WTC11 (cell line): ENCODE data around the gene GP9. TPM values are rescaled to one million over a fixed set of nuclear protein-coding genes. Genes with fewer than 3 reads are reported as not detected.

ENCODE experiments used
- ETV6 ChIP-seq: sonication (generic); formaldehyde crosslinking; IDR thresholded peaks from 2 replicates; pipeline ENCODE4 v1.8.1; 2022; ENCODE audit warnings: mild to moderate bottlenecking, missing genetic modification reagents
- GRHL2 ChIP-seq: fragments of 250-450 bp; sonication (Bioruptor Pico); IDR thresholded peaks from 2 replicates; pipeline ENCODE4 v1.8.0; 2022; ENCODE audit warnings: mild to moderate bottlenecking, moderate library complexity; ENCODE audit not compliant: insufficient replicate concordance, severe bottlenecking
- IRF2 ChIP-seq: sonication (generic); formaldehyde crosslinking; IDR thresholded peaks from 2 replicates; pipeline ENCODE4 v1.8.0; 2022; ENCODE audit warnings: low read depth, missing genetic modification reagents, borderline replicate concordance
- MYBL2 ChIP-seq: sonication (generic); formaldehyde crosslinking; IDR thresholded peaks from 2 replicates; pipeline ENCODE4 v1.8.1; 2023; ENCODE audit warnings: mild to moderate bottlenecking, moderate library complexity, missing genetic modification reagents
- TP53 ChIP-seq: sonication (generic); formaldehyde crosslinking; IDR thresholded peaks from 2 replicates; pipeline ENCODE4 v1.8.1; 2023; ENCODE audit warnings: mild to moderate bottlenecking, missing genetic modification reagents
- ZBTB21 ChIP-seq: sonication (generic); formaldehyde crosslinking; IDR thresholded peaks from 2 replicates; pipeline ENCODE4 v1.8.1; 2023; ENCODE audit warnings: mild to moderate bottlenecking, missing genetic modification reagents, borderline replicate concordance
- ZNF121 ChIP-seq: sonication (generic); formaldehyde crosslinking; IDR thresholded peaks from 2 replicates; pipeline ENCODE4 v1.8.0; 2023; ENCODE audit warnings: missing genetic modification reagents
- ZNF671 ChIP-seq: fragments of 250-450 bp; sonication (Bioruptor Pico); IDR thresholded peaks from 2 replicates; pipeline ENCODE4 v1.8.0; 2021; ENCODE audit warnings: mild to moderate bottlenecking
- total RNA-seq: library from RNA; stranded (reverse); gene quantifications from 3 replicates; pipeline ENCODE4 v1.2.3, GENCODE V29; 2021
- TF ChIP-seq, protein P1 (sequence below): sonication (generic); formaldehyde crosslinking; IDR thresholded peaks from 2 replicates; pipeline ENCODE4 v1.8.0; 2023; ENCODE audit warnings: missing genetic modification reagents, mild to moderate bottlenecking, borderline replicate concordance
- TF ChIP-seq, protein P2 (sequence below): fragments of 250-450 bp; sonication (Bioruptor Pico); IDR thresholded peaks from 2 replicates; pipeline ENCODE4 v2.1.2; 2022; ENCODE audit warnings: mild to moderate bottlenecking, moderate library complexity
- TF ChIP-seq, protein P3 (sequence below): fragments of 250-450 bp; sonication (Bioruptor Pico); IDR thresholded peaks from 2 replicates; pipeline ENCODE4 v1.9.0; 2021; ENCODE audit warnings: mild to moderate bottlenecking, borderline replicate concordance
- TF ChIP-seq, protein P4 (sequence below): sonication (generic); formaldehyde crosslinking; IDR thresholded peaks from 2 replicates; pipeline ENCODE4 v1.8.1; 2022; ENCODE audit warnings: mild to moderate bottlenecking, missing genetic modification reagents, moderate library complexity, borderline replicate concordance
- TF ChIP-seq, protein P5 (sequence below): sonication (generic); formaldehyde crosslinking; IDR thresholded peaks from 2 replicates; pipeline ENCODE4 v1.8.1; 2022; ENCODE audit warnings: low read depth, mild to moderate bottlenecking, moderate library complexity, missing genetic modification reagents, borderline replicate concordance
- TF ChIP-seq, protein P6 (sequence below): sonication (generic); formaldehyde crosslinking; IDR thresholded peaks from 2 replicates; pipeline ENCODE4 v1.8.0; 2022; ENCODE audit warnings: mild to moderate bottlenecking, missing genetic modification reagents

Gene GP9
- total RNA-seq, 1 experiment from 2014 or later = not detected

DNA sequence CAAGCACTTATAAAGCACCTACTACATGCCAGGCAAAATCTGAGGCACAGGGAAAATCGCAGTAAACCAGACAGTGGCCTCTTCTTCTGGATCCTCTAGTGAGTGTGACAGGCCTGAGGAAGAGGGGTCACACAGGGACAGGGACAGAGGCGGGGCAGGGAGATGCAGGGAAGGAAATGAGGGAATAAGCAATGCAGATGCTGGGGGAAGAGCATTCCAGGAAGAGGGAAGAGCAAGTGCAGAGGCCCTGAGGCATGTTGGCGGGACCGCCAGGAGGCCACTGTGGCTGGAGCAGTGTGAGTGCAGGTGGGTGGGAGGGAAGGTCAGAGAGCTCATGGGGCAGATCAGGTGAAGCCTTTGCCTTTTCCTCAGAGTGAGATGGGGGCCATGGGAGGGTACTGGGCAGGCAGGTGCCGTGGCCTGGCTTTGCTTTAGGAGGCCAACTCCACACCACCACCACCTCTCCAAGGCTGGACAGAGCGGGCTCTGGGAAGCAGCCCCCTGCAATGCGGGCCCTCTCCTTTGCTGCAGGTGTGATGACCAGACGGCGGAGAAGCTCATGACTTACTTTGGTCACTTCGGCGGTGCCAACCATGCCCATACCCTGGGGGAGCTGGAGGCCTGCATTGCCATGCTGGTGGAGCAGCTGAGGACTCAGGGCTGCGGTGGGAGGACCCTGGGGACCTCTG lies 26.8 kb upstream of the GP9 start (continued):
- TF ChIP-seq, protein P1, sequence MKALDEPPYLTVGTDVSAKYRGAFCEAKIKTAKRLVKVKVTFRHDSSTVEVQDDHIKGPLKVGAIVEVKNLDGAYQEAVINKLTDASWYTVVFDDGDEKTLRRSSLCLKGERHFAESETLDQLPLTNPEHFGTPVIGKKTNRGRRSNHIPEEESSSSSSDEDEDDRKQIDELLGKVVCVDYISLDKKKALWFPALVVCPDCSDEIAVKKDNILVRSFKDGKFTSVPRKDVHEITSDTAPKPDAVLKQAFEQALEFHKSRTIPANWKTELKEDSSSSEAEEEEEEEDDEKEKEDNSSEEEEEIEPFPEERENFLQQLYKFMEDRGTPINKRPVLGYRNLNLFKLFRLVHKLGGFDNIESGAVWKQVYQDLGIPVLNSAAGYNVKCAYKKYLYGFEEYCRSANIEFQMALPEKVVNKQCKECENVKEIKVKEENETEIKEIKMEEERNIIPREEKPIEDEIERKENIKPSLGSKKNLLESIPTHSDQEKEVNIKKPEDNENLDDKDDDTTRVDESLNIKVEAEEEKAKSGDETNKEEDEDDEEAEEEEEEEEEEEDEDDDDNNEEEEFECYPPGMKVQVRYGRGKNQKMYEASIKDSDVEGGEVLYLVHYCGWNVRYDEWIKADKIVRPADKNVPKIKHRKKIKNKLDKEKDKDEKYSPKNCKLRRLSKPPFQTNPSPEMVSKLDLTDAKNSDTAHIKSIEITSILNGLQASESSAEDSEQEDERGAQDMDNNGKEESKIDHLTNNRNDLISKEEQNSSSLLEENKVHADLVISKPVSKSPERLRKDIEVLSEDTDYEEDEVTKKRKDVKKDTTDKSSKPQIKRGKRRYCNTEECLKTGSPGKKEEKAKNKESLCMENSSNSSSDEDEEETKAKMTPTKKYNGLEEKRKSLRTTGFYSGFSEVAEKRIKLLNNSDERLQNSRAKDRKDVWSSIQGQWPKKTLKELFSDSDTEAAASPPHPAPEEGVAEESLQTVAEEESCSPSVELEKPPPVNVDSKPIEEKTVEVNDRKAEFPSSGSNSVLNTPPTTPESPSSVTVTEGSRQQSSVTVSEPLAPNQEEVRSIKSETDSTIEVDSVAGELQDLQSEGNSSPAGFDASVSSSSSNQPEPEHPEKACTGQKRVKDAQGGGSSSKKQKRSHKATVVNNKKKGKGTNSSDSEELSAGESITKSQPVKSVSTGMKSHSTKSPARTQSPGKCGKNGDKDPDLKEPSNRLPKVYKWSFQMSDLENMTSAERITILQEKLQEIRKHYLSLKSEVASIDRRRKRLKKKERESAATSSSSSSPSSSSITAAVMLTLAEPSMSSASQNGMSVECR = no peak
- TF ChIP-seq GRHL2 (CRISPR knock-in tag) (no peak), ZBTB21 (no peak), MYBL2 (no peak), ZNF671 (CRISPR knock-in tag) (no peak), TP53 (CRISPR knock-in tag) (no peak), ZNF121 (CRISPR knock-in tag) (no peak), IRF2 (CRISPR knock-in tag) (no peak), ETV6 (no peak)
- TF ChIP-seq, protein P2, sequence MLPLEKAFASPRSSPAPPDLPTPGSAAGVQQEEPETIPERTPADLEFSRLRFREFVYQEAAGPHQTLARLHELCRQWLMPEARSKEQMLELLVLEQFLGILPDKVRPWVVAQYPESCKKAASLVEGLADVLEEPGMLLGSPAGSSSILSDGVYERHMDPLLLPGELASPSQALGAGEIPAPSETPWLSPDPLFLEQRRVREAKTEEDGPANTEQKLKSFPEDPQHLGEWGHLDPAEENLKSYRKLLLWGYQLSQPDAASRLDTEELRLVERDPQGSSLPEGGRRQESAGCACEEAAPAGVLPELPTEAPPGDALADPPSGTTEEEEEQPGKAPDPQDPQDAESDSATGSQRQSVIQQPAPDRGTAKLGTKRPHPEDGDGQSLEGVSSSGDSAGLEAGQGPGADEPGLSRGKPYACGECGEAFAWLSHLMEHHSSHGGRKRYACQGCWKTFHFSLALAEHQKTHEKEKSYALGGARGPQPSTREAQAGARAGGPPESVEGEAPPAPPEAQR = no peak
- TF ChIP-seq, protein P3, sequence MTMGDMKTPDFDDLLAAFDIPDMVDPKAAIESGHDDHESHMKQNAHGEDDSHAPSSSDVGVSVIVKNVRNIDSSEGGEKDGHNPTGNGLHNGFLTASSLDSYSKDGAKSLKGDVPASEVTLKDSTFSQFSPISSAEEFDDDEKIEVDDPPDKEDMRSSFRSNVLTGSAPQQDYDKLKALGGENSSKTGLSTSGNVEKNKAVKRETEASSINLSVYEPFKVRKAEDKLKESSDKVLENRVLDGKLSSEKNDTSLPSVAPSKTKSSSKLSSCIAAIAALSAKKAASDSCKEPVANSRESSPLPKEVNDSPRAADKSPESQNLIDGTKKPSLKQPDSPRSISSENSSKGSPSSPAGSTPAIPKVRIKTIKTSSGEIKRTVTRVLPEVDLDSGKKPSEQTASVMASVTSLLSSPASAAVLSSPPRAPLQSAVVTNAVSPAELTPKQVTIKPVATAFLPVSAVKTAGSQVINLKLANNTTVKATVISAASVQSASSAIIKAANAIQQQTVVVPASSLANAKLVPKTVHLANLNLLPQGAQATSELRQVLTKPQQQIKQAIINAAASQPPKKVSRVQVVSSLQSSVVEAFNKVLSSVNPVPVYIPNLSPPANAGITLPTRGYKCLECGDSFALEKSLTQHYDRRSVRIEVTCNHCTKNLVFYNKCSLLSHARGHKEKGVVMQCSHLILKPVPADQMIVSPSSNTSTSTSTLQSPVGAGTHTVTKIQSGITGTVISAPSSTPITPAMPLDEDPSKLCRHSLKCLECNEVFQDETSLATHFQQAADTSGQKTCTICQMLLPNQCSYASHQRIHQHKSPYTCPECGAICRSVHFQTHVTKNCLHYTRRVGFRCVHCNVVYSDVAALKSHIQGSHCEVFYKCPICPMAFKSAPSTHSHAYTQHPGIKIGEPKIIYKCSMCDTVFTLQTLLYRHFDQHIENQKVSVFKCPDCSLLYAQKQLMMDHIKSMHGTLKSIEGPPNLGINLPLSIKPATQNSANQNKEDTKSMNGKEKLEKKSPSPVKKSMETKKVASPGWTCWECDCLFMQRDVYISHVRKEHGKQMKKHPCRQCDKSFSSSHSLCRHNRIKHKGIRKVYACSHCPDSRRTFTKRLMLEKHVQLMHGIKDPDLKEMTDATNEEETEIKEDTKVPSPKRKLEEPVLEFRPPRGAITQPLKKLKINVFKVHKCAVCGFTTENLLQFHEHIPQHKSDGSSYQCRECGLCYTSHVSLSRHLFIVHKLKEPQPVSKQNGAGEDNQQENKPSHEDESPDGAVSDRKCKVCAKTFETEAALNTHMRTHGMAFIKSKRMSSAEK (CRISPR knock-in tag) = no peak
- TF ChIP-seq, protein P4, sequence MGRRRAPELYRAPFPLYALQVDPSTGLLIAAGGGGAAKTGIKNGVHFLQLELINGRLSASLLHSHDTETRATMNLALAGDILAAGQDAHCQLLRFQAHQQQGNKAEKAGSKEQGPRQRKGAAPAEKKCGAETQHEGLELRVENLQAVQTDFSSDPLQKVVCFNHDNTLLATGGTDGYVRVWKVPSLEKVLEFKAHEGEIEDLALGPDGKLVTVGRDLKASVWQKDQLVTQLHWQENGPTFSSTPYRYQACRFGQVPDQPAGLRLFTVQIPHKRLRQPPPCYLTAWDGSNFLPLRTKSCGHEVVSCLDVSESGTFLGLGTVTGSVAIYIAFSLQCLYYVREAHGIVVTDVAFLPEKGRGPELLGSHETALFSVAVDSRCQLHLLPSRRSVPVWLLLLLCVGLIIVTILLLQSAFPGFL (CRISPR knock-in tag) = no peak
- TF ChIP-seq, protein P5, sequence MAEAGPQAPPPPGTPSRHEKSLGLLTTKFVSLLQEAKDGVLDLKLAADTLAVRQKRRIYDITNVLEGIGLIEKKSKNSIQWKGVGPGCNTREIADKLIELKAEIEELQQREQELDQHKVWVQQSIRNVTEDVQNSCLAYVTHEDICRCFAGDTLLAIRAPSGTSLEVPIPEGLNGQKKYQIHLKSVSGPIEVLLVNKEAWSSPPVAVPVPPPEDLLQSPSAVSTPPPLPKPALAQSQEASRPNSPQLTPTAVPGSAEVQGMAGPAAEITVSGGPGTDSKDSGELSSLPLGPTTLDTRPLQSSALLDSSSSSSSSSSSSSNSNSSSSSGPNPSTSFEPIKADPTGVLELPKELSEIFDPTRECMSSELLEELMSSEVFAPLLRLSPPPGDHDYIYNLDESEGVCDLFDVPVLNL (CRISPR knock-in tag) = no peak
- TF ChIP-seq, protein P6, sequence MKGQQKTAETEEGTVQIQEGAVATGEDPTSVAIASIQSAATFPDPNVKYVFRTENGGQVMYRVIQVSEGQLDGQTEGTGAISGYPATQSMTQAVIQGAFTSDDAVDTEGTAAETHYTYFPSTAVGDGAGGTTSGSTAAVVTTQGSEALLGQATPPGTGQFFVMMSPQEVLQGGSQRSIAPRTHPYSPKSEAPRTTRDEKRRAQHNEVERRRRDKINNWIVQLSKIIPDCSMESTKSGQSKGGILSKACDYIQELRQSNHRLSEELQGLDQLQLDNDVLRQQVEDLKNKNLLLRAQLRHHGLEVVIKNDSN (CRISPR knock-in tag) = no peak
